SK-N-SH treated with all-trans-retinoic acid at 6 μM for 48 hours (cell line): ENCODE measurements around the gene CCL25.

Experiments used
- ATAC-seq: fragments of 200-7000 bp; cut with Tn5 transposase; 3 replicates; pipeline ENCODE4 v1.9.1; 2020; ENCODE audit warnings: mild to moderate bottlenecking, moderate library complexity
- BACH2 ChIP-seq: fragments of 250-450 bp; sonication (Bioruptor Pico); IDR thresholded peaks from 2 replicates; pipeline ENCODE4 v1.9.0; 2021; ENCODE audit warnings: mild to moderate bottlenecking, borderline replicate concordance
- CREB5 ChIP-seq: fragments of 250-450 bp; sonication (Bioruptor Pico); IDR thresholded peaks from 2 replicates; pipeline ENCODE4 v1.5.1; 2020; ENCODE audit warnings: low read depth, mild to moderate bottlenecking, moderate library complexity
- CSRNP3 ChIP-seq: fragments of 250-450 bp; sonication (Bioruptor Pico); IDR thresholded peaks from 2 replicates; pipeline ENCODE4 v1.5.1; 2021; ENCODE audit warnings: mild to moderate bottlenecking, moderate library complexity
- ESRRG ChIP-seq: fragments of 250-450 bp; sonication (Bioruptor Pico); IDR thresholded peaks from 2 replicates; pipeline ENCODE4 v1.6.1; 2021; ENCODE audit warnings: mild to moderate bottlenecking
- GLIS3 ChIP-seq: fragments of 250-450 bp; sonication (Bioruptor Pico); IDR thresholded peaks from 2 replicates; pipeline ENCODE4 v1.5.0; 2020; ENCODE audit warnings: mild to moderate bottlenecking, moderate library complexity
- ISL1 ChIP-seq: fragments of 250-450 bp; sonication (Bioruptor Pico); IDR thresholded peaks from 2 replicates; pipeline ENCODE4 v2.1.2; 2022; ENCODE audit warnings: mild to moderate bottlenecking, moderate library complexity
- OSR1 ChIP-seq: fragments of 250-450 bp; sonication (Bioruptor Pico); IDR thresholded peaks from 2 replicates; pipeline ENCODE4 v1.8.0; 2022; ENCODE audit warnings: moderate library complexity, mild to moderate bottlenecking, inconsistent platforms
- PATZ1 ChIP-seq: fragments of 250-450 bp; sonication (Bioruptor Pico); IDR thresholded peaks from 2 replicates; pipeline ENCODE4 v1.8.0; 2020; ENCODE audit warnings: mild to moderate bottlenecking, moderate library complexity, borderline replicate concordance
- PPARA ChIP-seq: fragments of 250-450 bp; sonication (Bioruptor Pico); IDR thresholded peaks from 2 replicates; pipeline ENCODE4 v1.5.0; 2020; ENCODE audit warnings: mild to moderate bottlenecking, borderline replicate concordance
- RARB ChIP-seq: fragments of 250-450 bp; sonication (Bioruptor Pico); IDR thresholded peaks from 2 replicates; pipeline ENCODE4 v1.8.0; 2021; ENCODE audit warnings: mild to moderate bottlenecking, moderate library complexity
- SNAI2 ChIP-seq: fragments of 250-450 bp; sonication (Bioruptor Pico); IDR thresholded peaks from 2 replicates; pipeline ENCODE4 v1.5.0; 2020; ENCODE audit warnings: mild to moderate bottlenecking, moderate library complexity
- TCF4 ChIP-seq: fragments of 250-450 bp; sonication (Bioruptor Pico); IDR thresholded peaks from 2 replicates; pipeline ENCODE4 v1.8.0; 2021; ENCODE audit warnings: mild to moderate bottlenecking, moderate library complexity, borderline replicate concordance
- TOX ChIP-seq: fragments of 250-450 bp; sonication (Bioruptor Pico); IDR thresholded peaks from 2 replicates; pipeline ENCODE4 v1.8.0; 2021; ENCODE audit warnings: mild to moderate bottlenecking, moderate library complexity, borderline replicate concordance
- ZC3H10 ChIP-seq: fragments of 250-450 bp; sonication (Bioruptor Pico); IDR thresholded peaks from 2 replicates; pipeline ENCODE4 v1.5.1; 2021; ENCODE audit warnings: mild to moderate bottlenecking, moderate library complexity
- ZFP3 ChIP-seq: fragments of 250-450 bp; sonication (Bioruptor Pico); IDR thresholded peaks from 2 replicates; pipeline ENCODE4 v1.5.0; 2020; ENCODE audit warnings: mild to moderate bottlenecking, moderate library complexity
- ZNF70 ChIP-seq: fragments of 450-650 bp; formaldehyde crosslinking; IDR thresholded peaks from 2 replicates; pipeline ENCODE4 v1.5.0; 2020; ENCODE audit warnings: mild to moderate bottlenecking, moderate library complexity
- ZNF8 ChIP-seq: fragments of 450-650 bp; formaldehyde crosslinking; IDR thresholded peaks from 2 replicates; pipeline ENCODE4 v1.5.0; 2020; ENCODE audit warnings: mild to moderate bottlenecking, moderate library complexity

Gene CCL25

GRCh38 chr19:8084152-8084551 lies 31.6 kb downstream of the CCL25 start (continued):
- TF ChIP-seq PPARA (no peak), TOX (CRISPR knock-in tag) (no peak), RARB (CRISPR knock-in tag) (no peak)
- TF ChIP-seq, all 23 proteins: peak for 0

GRCh38 chr19:8085598-8086408 lies 33.2 kb downstream of the CCL25 start:
- no peak for ATAC-seq
- no peak for TF ChIP-seq OSR1 (CRISPR knock-in tag)
- TF ChIP-seq TCF4 (CRISPR knock-in tag) = no peak

- TF ChIP-seq PPARA = no peak
- TF ChIP-seq SNAI2 (CRISPR knock-in tag) = no peak
- TF ChIP-seq CSRNP3 (CRISPR knock-in tag) = no peak
- no peak for TF ChIP-seq ZC3H10
- no peak for TF ChIP-seq ZNF70
- no peak for TF ChIP-seq ESRRG (CRISPR knock-in tag)
- TF ChIP-seq ISL1 (CRISPR knock-in tag) = no peak
- TF ChIP-seq GLIS3 (CRISPR knock-in tag) = no peak
- TF ChIP-seq ZNF8 = no peak
- no peak for ATAC-seq
These were observed 34.3 kb downstream of the CCL25 start for GRCh38 chr19:8086849-8087248.

- no peak for ATAC-seq
- TF ChIP-seq TOX (CRISPR knock-in tag) = no peak
- no peak for TF ChIP-seq BACH2 (CRISPR knock-in tag)
- no peak for TF ChIP-seq CREB5 (CRISPR knock-in tag)
- no peak for TF ChIP-seq RARB (CRISPR knock-in tag)
- TF ChIP-seq PATZ1 (CRISPR knock-in tag) = no peak
- TF ChIP-seq ESRRG (CRISPR knock-in tag) = no peak
- no peak for TF ChIP-seq ZNF70
- no peak for TF ChIP-seq ZC3H10
- TF ChIP-seq ZFP3 (CRISPR knock-in tag) = no peak
- TF ChIP-seq, all 23 proteins: peak for 0
These were observed 35.3 kb downstream of the CCL25 start for GRCh38 chr19:8087876-8088275.

- ATAC-seq = peak; percentile 24; the same call in 2 of the 3 replicates
- TF ChIP-seq PPARA (no peak), PATZ1 (CRISPR knock-in tag) (no peak), GLIS3 (CRISPR knock-in tag) (no peak), CREB5 (CRISPR knock-in tag) (no peak)
These were observed 36.4 kb downstream of the CCL25 start for GRCh38 chr19:8088752-8089663.
